Measurements from ENCODE around the gene SLC35F3. TPM values are rescaled to one million over a fixed set of nuclear protein-coding genes. Genes with fewer than 3 reads are reported as not detected.
"Not testable (repeated sequence)": the region's sequence is repeated elsewhere in the genome, so short reads cannot be mapped to it uniquely, and the experiment has no call there.

SLC35F3 gene
- total RNA-seq, 2 donors from 2014 or later: 14.4 to 14.8 TPM

DNA sequence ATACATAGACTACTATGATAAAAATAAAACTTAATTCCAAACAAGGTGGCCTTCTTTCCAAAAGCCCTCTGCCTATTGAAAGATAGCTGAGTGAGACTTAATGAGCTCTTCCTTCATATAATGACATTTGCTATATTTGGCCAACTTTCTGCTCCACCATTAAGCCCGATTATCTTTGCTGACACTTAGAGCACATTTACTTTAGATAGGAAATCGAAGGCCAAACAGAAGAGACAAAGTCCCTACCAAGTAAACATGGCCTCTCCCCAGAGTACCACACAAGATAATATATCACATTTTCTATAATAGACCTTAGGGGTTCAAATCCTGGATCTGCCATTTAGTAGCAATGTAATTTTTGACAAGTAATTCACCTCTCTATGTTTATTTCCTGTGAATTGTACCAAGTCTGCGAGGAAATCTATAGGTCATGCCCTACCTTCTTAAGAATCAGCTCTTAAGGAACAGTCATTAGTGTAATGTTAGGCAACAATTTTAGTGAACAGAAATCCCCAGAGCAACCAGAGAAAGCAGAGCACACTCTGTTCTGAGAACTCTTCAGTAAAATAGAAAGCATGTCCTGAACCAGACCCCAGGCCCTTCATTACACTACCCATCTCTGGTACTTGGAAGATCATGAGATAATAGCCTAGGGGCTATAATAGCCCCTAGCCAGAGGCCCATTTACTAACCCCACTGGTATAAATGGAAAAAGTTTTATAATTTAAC is 451.5 kb downstream of the SLC35F3 start:
- H3K4me1 ChIP-seq (ENCODE audit: control insufficient read depth, insufficient read depth, low read length): no peaks in the 10 kb centered on the region
- H3K4me3 Mint-ChIP-seq: no peak overlapping the region
- H3K4me3 ChIP-seq (ENCODE audit: low read length): no peak overlapping the region
- peaks cover 5% of the 10 kb centered on the region for H3K27me3 Mint-ChIP-seq (ENCODE audit: insufficient read depth)
- WGBS, 2 experiments (ENCODE audit: insufficient coverage in 1 of 2, insufficient read length in 1 of 2): 55 to 80% methylated on average over 3 of the region's 3 CpGs
- H3K9me3 Mint-ChIP-seq: no peaks in the 10 kb centered on the region
- TF ChIP-seq CTCF (conservative IDR thresholded peaks at IDR 0.05): no peak
- H3K27ac ChIP-seq (ENCODE audit: low read depth, low read length): no peak overlapping the region
- H3K36me3 ChIP-seq (ENCODE audit: control insufficient read depth, insufficient read depth, low read length): no peaks in the 10 kb centered on the region
- no peak for DNase-seq
- H3K9ac ChIP-seq (ENCODE audit: extremely low read depth, low read length, poor library complexity, severe bottlenecking): no peak overlapping the region
- no peak overlapping the region for H3K27ac Mint-ChIP-seq
- H3K36me3 Mint-ChIP-seq (ENCODE audit: low read depth): no peaks in the 10 kb centered on the region
- H3K9me3 ChIP-seq (ENCODE audit: control insufficient read depth, low read length): peaks cover 23% of the 10 kb centered on the region
- no peaks in the 10 kb centered on the region for H3K27me3 ChIP-seq (ENCODE audit: control insufficient read depth, insufficient read depth, low read length, poor library complexity, severe bottlenecking)
- peaks cover 11% of the 10 kb centered on the region for H3K4me1 Mint-ChIP-seq

GRCh38 chr1:234356615-234357269 is 452.3 kb downstream of the SLC35F3 start:
- not testable (repeated sequence) for H3K27me3 Mint-ChIP-seq (ENCODE audit: insufficient read depth); H3K9ac ChIP-seq (ENCODE audit: extremely low read depth, low read length, poor library complexity, severe bottlenecking); H3K27ac ChIP-seq (ENCODE audit: low read depth, low read length); H3K4me3 Mint-ChIP-seq; DNase-seq; H3K36me3 Mint-ChIP-seq (ENCODE audit: low read depth); H3K4me3 ChIP-seq (ENCODE audit: low read length); H3K4me1 ChIP-seq (ENCODE audit: control insufficient read depth, insufficient read depth, low read length); H3K27me3 ChIP-seq (ENCODE audit: control insufficient read depth, insufficient read depth, low read length, poor library complexity, severe bottlenecking); H3K27ac Mint-ChIP-seq; H3K36me3 ChIP-seq (ENCODE audit: control insufficient read depth, insufficient read depth, low read length); H3K9me3 Mint-ChIP-seq
- H3K4me1 Mint-ChIP-seq: peaks cover 11% of the 10 kb centered on the region
- H3K9me3 ChIP-seq (ENCODE audit: control insufficient read depth, low read length): peaks cover 23% of the 10 kb centered on the region
- WGBS, 2 experiments (ENCODE audit: insufficient coverage in 1 of 2, insufficient read length in 1 of 2): 95 to 96% methylated on average over 22 to 35 of the region's 35 CpGs

DNA sequence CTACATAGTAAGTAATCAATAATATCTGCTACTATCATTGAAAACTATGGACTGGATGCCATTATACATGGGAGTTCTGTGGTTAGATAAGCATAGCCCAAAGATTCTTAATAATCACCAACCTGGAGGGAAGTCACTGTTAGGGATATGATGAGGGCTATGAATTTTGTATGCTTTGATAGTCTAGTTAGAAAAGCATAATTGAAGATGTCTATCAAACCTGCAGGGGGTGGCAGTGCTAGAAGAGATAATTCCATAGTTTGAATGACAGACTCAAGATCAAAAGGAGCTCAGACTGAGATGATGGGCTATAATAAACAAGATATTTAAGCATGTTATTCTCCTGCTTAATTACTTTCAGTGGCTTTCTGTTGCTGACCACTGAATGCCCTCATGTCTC is 453.4 kb downstream of the SLC35F3 start:
- no peak overlapping the region for H3K27ac Mint-ChIP-seq
- TF ChIP-seq CTCF (conservative IDR thresholded peaks at IDR 0.05): no peak
- H3K9me3 Mint-ChIP-seq: no peaks in the 10 kb centered on the region
- no peaks in the 10 kb centered on the region for H3K36me3 Mint-ChIP-seq (ENCODE audit: low read depth)
- H3K27me3 Mint-ChIP-seq (ENCODE audit: insufficient read depth): peaks cover 5% of the 10 kb centered on the region
- no peak overlapping the region for H3K9ac ChIP-seq (ENCODE audit: extremely low read depth, low read length, poor library complexity, severe bottlenecking)
- no peaks in the 10 kb centered on the region for H3K27me3 ChIP-seq (ENCODE audit: control insufficient read depth, insufficient read depth, low read length, poor library complexity, severe bottlenecking)
- no peak overlapping the region for H3K4me3 Mint-ChIP-seq
- no peak overlapping the region for H3K4me3 ChIP-seq (ENCODE audit: low read length)
- no peak overlapping the region for H3K27ac ChIP-seq (ENCODE audit: low read depth, low read length)
- no peaks in the 10 kb centered on the region for H3K36me3 ChIP-seq (ENCODE audit: control insufficient read depth, insufficient read depth, low read length)
- DNase-seq: no peak
- no peaks in the 10 kb centered on the region for H3K4me1 ChIP-seq (ENCODE audit: control insufficient read depth, insufficient read depth, low read length)
- H3K9me3 ChIP-seq (ENCODE audit: control insufficient read depth, low read length): peaks cover 23% of the 10 kb centered on the region
- peaks cover 11% of the 10 kb centered on the region for H3K4me1 Mint-ChIP-seq
